Amniotic stem cell (primary cell): ENCODE results near the gene PIK3C2A.

Source experiments
- DNase-seq: peaks from one replicate; lab custom pipeline; 2025; lab: John Stamatoyannopoulos, UW

Gene PIK3C2A

DNA sequence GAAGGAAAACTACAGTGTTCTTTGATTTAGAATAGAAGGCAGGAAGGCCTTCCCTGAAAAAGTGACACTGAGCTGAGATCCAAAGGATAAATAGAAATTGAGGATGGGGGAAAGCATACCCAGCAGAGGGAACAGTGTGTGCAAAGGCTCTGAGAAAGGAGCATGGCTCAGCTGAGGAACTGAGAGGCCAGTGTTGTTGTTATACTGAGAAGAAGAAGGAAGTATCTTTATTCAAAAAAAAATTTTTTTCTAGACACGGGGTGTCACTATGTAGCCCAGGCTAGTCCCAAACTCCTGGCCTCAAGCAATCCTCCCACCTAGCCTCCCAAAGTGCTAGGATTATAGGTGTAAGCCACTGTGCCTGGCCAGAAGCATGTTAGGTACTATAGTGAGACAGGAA, 3.5 kb upstream of the PIK3C2A start:
- DNase-seq, result no peak

DNA sequence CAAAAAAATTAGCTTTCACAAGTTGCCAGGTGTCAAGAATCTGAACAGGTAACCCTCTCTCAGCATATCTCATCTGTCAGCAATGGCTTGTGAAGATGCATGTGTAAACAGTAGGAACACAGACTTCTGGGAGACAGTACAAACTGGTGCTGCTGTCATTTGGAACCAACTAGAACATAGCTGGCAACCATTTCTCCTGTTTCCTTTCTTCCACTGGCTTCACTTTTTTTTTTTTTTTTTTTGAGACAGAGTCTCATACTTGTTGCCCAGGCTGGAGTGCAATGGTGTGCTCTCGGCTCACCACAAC, 2.1 kb upstream of the PIK3C2A start:
- DNase-seq, result no peak

DNA sequence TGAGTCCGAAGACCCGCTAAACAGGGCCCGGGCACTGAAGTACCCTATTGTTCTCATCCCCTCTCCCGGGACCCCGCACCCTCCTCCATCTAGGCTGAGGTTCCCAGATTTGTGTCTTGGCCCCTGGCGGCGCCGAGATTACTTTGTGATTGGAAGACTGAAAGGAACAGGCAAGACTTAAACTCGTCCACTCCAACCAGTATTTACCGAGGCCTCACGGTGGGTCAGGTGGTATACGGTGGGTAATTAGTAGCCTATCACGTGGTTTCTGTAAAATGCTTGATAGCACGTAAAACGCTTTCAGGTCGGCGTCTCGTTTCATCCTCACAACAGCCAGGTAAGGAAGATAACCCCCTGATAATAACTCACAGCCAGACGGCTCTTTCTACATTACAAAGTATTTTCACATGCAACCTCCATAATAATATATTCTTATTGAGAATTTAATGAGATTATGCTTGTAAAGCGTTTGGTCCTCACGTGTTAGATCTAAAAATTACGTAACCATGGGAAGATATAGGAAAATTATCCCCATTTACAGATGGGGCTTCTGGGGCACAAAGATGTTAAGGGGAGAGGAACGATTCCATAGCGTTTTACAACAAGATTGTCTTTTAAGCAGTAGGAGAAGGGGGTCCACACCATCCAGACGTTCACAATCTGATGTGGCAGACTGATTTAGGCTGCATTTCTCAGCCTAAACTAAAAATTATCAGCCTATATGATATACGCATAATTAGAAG, 642 bp upstream of the PIK3C2A start:
- no peak for DNase-seq

DNA sequence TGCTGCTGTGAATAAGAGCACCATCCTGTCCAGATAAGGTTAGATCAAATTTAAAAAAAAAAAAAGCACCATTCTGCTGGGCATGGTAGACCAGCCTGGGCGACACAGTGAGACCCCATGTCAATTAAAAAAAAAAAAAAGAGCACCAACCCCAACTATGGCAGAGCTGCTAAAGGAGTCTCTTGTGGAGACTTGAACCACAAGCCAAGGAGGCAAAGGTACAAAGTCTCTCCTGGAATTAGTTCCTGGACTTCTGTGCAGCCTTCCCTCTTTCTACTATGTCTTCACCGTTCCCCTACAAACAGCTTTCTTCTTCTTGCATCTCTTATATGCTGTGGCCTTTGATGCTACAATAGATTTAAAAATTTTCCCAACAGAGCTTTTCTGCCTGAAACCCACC, 1.3 kb downstream of the PIK3C2A start:
- no peak for DNase-seq

DNA sequence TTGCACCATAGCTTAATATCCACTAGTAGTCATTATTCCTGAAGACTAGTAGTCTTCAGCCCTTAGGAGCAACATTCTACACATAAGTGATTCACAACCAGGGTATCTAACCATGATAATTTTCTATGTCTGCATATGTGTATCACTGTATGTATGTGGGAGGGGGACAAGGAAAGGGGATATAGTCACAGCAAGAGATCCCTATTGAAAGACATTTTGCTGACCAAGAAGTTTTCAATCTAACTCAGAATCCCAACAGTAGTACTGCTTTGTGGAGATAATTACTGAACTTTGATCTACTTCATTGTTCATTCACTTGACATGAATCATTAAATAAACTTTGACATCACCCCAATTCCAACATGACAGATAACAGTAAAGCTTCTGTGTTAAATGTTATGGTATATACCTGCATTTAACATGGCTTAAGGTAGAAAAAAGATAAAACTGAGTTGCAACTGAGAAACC, 10.3 kb downstream of the PIK3C2A start:
- no peak for DNase-seq

DNA sequence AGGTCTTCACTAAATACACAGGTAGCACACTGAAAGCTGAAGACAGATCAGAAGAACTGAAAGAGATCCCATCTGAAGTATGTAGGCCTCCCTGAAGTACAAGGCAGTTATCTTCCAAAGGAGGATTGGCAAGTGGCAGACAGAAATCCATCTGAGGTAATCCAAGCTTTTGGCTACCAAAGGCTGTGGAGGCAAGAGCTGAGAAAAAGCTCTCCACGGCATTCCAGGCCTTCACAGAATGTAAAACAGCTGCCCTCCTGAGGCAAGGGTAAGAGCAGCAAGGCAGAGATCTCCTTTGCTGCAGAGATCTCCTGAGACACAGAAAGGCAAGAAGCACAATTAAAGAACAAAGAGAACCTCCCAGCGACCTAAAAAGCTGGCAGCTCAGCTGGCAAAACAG, 19.1 kb downstream of the PIK3C2A start:
- no peak for DNase-seq

DNA sequence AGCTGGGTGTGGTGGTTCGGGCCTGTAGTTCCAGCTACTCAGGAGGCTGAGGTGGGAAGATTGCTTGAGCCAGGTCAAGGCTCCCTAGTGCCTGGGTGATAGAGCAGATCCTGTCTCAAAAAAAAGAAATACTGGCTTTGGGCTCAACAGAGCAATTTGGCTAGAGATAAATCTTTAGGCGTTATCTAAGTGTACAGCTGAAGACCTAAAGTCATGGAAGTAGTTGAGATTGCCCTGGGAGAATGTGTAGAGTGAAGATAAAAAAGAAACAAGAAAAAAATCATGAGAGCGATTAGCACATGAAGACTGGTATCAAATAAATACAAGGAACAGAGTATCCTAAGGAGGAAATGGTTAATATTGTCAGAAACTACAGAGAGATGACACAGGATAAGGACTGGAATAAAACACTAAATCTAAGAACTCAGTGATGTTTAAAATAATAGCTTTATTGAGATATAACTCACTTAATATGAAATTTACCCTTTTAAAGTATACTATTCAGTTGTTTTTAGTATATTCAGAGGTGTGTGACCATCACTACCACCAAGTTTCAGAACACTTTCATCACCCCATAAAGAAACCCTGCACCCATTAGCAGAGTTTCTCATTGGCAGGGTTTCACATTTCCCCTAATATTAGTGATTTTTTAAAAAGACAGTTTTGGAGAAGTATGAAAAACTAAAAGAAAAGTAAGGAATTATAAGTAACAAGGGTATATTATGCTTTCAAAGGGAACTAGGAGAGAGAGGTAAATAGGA, 20.7 kb downstream of the PIK3C2A start:
- no peak for DNase-seq

DNA sequence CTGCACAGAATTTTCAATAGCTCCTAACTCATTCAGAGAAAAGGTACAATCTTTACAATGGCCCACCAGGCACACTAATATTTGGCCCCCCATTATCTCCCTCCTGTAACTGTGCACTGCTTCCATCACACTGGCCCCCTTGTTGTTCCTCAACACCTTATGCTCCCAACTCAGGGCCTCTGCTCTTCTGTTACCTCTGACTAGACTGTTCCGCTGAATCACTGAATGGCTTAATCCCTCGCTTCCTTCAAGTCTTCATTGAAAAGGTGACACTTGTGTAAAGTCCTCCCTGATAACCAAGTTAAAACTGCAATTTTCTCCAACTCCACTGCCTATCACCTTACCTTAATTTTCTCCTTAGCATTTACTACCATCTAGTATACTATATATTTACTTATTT, 21.8 kb downstream of the PIK3C2A start:
- no peak for DNase-seq

DNA sequence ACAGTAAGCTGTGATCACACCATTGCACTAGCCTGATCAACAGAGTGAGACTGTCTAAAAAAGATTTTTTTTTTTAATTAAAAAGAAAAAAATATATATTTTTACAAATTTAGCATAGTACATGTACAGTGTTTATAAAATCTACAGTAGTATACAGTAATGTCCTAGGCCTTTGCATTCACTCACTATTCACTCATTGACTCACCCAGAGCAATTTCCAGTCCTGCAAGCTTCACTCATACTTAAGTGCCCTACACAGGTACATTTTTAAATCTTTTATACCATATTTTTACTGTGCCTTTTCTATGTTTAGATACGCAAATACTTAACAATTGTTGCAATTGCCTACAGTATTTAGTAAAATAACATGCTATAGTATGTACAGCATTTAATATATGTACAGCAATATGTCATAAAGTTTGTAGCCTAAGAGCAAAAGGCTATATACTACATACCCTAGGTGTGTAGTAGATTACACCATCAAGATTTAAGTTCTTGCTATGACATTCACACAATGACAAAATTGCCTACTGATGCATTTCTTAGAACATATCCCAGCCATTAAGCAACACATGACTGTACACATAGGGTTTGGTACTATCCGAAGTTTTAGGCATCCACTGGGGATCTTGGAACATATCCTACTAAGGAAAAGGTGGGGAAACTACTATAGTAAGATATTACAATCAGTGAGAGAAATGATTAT, 22.8 kb downstream of the PIK3C2A start:
- no peak for DNase-seq

DNA sequence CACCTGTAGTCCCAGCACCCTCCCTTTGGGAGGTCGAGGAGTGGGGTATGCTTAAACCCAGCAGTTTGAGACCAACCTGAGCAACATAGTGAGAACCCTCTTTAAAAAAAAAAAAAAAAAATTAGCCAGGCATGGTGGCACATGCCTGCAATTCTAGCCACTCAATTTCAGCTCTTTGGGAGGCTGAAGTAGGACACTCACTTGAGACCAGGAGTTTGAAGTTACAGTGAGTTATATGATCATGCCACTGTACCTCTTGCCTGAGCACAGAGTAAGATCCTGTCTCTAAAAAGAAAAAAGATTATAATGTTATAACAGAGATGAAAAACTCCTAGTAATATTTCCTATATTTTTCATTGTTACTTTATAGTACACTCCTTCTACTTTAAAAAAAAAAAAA, 23.9 kb downstream of the PIK3C2A start:
- DNase-seq, result no peak

DNA sequence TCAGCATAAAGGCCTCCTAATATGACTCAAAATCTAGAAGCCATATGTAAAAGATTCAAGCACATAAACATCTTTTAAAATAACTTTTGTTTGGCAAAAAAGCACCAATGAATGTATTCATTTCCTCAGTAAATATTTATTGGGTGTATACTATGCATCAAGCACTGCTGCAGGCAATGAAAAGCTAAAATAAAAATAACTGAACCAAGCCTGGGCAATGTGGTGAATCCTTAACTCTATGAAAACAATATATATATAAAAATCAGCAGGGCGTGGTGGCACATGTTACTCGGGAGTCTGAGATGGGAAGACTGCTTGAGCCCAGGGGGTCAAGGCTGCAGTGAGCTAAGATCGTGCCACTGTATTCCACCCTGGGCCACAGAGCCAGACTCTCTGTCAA, 27.8 kb downstream of the PIK3C2A start:
- DNase-seq, result no peak

DNA sequence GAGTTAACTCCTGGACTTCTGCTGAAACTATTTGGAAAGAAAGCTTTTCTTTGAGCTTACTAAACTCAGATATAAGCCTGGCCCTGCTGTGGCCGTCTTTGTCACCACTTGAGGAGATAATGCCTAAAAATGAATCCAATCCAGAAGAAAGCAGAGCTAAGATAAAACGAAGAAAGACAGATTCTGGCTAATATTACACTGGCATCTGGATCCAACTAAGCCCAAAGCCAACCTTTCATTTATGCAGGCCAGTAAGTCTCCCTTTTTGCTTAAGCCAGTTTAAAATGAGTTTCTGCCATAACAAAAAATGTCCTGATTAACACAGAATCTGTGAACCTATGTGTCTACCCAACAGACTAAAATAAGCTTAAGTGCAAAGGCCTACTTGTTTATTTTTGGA, 34.5 kb downstream of the PIK3C2A start:
- DNase-seq, result no peak

DNA sequence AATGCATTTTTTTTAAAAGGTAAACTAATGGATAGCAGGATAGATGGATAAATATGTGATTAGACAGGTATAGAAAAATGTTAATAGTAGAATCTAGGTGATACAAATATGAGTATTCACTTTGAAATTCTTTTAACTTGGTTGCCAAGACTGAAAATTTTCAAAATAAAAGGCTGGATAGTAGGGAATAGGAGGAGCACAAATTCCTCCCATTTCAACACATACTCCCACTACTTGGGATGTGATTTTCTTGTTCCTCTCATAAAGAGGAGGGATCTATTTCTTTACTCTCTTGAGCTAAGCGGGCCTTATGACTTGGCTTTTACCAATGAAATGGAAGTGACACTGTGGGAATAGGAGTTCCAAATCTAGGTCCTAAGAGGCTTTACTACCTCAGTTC, 35.9 kb downstream of the PIK3C2A start:
- DNase-seq, result no peak

DNA sequence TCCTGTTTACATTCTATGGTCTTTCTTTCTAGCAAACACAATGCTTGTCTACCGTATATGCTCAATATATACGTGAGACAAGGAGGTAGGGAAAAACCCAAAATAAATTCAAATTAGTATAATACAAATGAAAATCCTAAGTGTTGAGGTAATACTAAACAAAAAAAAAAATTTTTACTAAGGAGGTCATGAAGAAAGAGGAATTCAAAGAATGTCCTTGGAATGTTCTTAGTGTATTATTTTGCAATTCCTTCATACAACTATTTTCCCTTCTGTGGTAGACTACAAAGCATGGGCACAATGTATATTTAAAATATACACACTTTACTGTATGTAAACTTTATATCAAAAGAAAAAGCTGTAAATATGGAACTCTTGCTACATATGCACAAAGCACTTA, 36.4 kb downstream of the PIK3C2A start:
- DNase-seq, result no peak

DNA sequence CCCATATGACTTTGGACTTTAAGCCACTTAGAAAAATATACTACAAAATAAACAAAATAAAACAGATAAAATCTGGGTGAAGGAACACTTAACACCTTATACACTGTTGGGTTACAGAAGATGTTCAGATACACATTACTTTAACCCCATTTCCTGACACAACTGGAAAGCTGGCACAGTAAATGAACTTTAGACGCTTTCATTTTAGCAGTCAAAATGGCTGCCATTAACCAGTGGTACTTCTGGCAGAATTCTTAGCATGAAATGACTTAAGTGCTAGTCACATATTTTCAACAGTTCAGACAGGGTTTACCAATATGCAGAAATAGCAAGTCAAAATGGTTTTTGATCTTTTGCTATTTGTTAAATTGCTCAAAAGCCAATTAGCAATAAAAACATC, 37.9 kb downstream of the PIK3C2A start:
- no peak for DNase-seq

DNA sequence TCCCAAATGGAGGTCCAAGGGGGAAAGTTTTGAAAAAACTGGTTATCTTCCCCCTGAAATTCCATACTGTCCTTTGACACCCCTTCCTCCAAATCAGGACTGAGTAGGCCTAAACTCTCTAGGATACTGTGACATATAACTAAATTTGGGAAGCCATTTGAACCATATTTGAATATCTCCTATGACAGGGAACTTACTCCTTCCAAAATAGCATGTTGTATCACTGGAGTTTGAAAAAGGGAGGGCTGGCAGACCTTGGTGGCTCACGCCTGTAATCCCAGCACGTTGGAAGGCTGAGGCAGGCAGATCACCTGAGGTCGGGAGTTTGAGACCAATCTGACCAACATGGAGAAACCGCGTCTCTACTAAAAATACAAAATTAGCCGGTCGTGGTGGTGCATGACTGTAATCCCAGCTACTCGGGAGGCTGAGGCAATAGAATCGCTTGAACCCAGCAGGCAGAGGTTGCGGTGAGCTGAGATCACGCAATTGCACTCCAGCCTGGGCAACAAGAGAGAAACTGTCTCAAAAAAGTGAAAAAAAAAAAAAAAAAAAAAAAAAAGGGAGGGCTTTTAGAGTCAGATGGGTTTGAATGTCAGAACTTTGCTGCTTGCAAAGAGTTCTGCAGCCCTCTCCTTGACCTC, 42.4 kb downstream of the PIK3C2A start:
- no peak for DNase-seq

DNA sequence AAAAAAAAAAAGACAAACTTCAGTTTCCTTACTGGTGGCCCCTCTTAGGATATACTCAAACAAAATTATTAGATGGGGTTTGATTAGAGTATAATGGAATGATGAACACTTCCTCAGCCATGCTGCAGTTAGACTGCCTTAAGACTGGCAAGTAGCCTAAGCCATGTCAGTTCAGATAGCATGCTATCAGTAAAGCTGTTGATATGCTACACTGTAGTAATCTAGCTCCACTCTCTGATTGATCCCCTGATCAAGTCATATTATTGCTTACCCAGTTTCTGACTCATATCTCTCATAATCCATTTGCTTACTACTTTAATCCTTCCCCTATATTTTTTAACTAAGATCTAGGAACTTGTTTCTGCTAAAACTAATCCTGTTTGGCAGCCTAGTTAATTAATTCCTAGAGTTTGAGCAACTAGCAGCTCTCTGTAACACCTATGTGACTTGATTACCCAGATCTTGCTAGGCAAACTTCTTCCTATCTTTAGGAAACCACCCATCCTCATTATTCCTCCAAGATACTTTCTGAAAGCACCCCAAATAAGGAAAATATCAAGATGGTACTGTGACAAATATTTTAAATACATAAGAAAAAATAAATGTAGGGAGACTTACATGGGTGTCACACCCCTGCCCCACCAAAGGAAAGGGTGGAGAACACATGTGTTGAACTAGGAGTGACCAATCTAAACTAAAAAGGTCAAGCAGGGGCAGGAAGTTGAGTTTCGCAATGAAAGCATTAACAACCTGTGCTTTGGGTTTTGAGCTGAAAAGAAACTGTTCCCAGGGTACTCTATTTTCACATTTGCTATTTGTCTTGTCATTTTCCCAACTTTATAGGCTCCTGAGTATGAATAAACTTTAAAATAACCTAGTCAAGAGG, 43.2 kb downstream of the PIK3C2A start:
- no peak for DNase-seq

DNA sequence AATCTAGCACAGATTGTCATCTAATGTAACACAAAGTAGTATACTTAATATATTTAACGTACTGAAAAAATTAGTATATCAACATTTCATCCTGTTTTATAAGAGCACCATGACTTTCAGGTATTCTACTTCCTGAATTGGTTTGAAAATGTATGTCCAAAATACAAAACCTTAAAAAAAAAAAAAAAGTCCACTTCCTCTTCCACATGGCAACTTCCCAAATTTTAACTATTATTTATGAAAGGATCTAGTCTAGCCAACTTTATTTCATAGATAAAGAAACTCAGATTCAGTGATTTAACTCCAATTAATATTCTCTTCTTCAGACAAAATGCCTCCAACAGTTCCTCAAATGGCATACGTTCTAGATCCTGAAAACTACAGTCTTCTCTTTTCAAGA, 44.0 kb downstream of the PIK3C2A start:
- DNase-seq, result no peak

DNA sequence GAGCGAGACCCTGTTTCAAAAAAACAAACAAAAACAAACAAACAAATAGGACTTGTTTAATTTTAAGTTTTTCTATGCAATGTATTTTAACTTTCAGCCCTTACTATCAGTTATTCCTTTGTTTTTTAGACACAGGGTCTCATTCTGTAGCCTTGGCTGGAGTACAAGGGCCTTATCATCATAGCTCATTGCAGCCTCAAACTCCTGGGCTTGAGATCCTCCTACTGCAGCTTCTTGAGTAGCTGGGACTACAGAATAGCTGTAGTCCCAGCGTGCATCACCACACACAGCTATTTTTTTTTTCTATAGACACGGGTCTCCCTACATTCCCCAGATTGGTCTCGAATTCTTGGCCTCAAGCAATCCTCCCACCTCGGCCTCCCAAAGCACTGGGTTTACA, 44.5 kb downstream of the PIK3C2A start:
- DNase-seq, result no peak

DNA sequence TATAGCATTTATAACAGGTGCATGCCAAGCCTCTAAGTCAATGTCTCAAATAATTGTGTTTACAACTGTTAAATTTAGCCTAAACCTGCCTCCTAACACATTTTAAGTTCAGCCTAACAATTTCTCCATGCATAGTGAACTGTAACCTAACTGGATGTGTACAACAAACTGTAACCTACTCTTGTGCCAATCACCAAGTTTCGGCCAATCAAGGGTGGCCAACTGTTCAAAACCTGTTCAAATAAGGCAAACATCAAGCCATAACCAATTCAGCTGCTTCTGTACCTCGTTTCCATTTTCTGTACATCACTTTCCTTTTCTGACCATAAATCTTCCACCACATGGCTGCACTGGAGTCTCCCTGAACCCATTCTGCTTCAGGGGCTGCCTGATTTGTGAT, 45.4 kb downstream of the PIK3C2A start:
- DNase-seq, result no peak

DNA sequence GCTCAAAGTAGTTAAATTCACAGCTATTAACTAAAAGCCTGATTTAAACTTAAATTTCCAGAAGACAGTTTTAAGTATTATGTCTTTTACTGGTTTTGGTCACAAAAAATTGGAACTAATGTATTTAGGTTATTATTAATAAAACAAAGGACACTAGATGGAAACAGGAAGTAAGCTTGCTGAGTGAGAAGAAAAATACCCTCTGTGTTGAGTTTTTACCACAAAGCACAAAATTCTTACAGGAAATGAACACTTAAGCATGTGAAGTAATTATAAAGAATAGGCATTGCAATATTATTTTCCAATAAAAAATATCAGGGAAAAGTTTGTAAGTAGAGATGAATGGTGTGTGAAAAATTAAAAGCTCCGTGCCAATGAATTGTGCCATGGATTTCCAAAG, 46.3 kb downstream of the PIK3C2A start:
- no peak for DNase-seq

DNA sequence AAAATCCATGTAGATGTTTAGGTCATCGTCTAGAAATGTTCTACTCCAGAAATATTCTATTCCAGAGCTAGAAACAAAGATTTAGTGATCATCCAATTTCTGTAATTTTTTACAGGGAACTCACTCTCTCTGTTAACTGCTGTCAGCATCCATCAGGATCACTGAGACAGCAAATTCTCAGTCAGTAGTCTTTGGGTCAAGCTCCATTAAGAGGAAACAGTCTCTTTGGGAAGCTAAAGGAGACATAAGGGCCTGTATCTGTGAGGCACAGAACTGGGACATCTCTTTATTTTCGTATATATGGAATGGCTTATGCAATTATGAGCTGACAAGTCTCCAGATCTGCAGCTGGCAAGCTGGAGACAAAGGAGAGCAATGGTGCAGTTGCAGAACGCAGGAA, 48.3 kb downstream of the PIK3C2A start:
- no peak for DNase-seq
